ENCODE data around the gene ACTR1A.

DNA sequence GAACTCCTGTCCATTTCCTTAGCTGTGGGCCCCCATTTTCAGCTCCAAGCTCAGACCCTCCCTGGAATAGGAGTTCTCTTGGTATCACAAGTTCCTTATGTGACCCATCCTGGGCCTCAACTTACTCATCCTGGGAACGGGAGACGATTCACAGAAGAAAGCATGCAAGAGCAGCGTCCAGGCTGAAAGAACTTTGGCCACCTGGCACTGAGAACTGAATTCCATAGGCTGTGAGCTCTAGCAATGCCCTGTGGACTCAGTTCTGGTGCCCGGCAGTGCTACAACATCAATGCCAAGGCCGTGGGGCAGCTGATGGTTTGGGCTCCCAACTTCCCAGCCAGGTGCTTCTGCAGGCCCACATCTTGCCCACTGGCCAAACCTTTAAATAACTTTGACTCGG lies 66.2 kb downstream of the ACTR1A start:
- TF ChIP-seq, protein P1, sequence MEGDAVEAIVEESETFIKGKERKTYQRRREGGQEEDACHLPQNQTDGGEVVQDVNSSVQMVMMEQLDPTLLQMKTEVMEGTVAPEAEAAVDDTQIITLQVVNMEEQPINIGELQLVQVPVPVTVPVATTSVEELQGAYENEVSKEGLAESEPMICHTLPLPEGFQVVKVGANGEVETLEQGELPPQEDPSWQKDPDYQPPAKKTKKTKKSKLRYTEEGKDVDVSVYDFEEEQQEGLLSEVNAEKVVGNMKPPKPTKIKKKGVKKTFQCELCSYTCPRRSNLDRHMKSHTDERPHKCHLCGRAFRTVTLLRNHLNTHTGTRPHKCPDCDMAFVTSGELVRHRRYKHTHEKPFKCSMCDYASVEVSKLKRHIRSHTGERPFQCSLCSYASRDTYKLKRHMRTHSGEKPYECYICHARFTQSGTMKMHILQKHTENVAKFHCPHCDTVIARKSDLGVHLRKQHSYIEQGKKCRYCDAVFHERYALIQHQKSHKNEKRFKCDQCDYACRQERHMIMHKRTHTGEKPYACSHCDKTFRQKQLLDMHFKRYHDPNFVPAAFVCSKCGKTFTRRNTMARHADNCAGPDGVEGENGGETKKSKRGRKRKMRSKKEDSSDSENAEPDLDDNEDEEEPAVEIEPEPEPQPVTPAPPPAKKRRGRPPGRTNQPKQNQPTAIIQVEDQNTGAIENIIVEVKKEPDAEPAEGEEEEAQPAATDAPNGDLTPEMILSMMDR (IDR thresholded peaks at IDR 0.05), result no peak
- TF ChIP-seq POLR2A (IDR thresholded peaks at IDR 0.05), result no peak
